NCI-H446 (cell line): ENCODE data around the gene SCN2A.

Experiments used
- DNase-seq, 2 experiments: peaks; one replicate each; lab custom pipeline; 2025; lab: John Stamatoyannopoulos, UW

SCN2A gene

GRCh38 chr2:165420231-165420630 is 181.0 kb downstream of the SCN2A start:
- DNase-seq: no peak

GRCh38 chr2:165423081-165423480 is 183.9 kb downstream of the SCN2A start:
- DNase-seq: no peak

GRCh38 chr2:165425556-165425955 is 186.3 kb downstream of the SCN2A start:
- no peak for DNase-seq

- no peak for DNase-seq
These were observed 188.5 kb downstream of the SCN2A start for GRCh38 chr2:165427686-165428085.

GRCh38 chr2:165428926-165429325 is 189.7 kb downstream of the SCN2A start:
- DNase-seq: peak; percentile 35 to 66

- DNase-seq: no peak
These were observed 191.8 kb downstream of the SCN2A start for GRCh38 chr2:165431014-165431413.

- no peak for DNase-seq
These were observed 193.2 kb downstream of the SCN2A start for GRCh38 chr2:165432234-165432966.

- no peak for DNase-seq
These were observed 195.8 kb downstream of the SCN2A start for GRCh38 chr2:165434865-165435496.

GRCh38 chr2:165435611-165436010 is 196.4 kb downstream of the SCN2A start:
- no peak for DNase-seq

GRCh38 chr2:165436559-165436958 is 197.3 kb downstream of the SCN2A start:
- DNase-seq: no peak

GRCh38 chr2:165440367-165440766 is 201.2 kb downstream of the SCN2A start:
- DNase-seq: peak; percentile 8 to 67
